Fibroblast of lung (primary cell): ENCODE measurements around the gene TCF23. TPM values are rescaled to one million over a fixed set of nuclear protein-coding genes. Genes with fewer than 3 reads are reported as not detected.
A peak's percentile ranks its signal among the peaks of the same experiment; 100 is the strongest.

ENCODE experiments used
- DNase-seq, 2 donors: peaks; one replicate each; pipeline versions ENCODE4 v3.0.0 to v3.0.0-alpha.2; 2010; ENCODE audit warnings: low read depth in 2 of 2
- H2AFZ ChIP-seq: 2 replicates; pipeline ENCODE4 v1.5.1; 2012; ENCODE audit warnings: low read length, control low read depth, inconsistent platforms
- H3K27ac ChIP-seq: 2 replicates; pipeline ENCODE4 v1.5.1; 2011; ENCODE audit warnings: low read length, control low read depth; ENCODE audit not compliant: insufficient read depth
- H3K27me3 ChIP-seq: 2 replicates; pipeline ENCODE4 v1.5.1; 2011; ENCODE audit warnings: mild to moderate bottlenecking, low read length; ENCODE audit not compliant: control insufficient read depth, insufficient read depth
- H3K36me3 ChIP-seq: 2 replicates; pipeline ENCODE4 v1.5.1; 2011; ENCODE audit warnings: low read length; ENCODE audit not compliant: control insufficient read depth, insufficient read depth
- H3K4me1 ChIP-seq: 2 replicates; pipeline ENCODE4 v1.5.1; 2011; ENCODE audit warnings: low read length; ENCODE audit not compliant: control insufficient read depth, insufficient read depth; ENCODE audit errors: extremely low read depth
- H3K4me2 ChIP-seq: 2 replicates; pipeline ENCODE4 v1.5.1; 2011; ENCODE audit warnings: low read length, control low read depth; ENCODE audit not compliant: insufficient read depth; ENCODE audit errors: extremely low read depth
- H3K4me3 ChIP-seq, 4 experiments: fragments of 200-600 bp in 1 of 4; sonication (generic) in 1 of 4; replicated peaks in 1 of 4; 2 replicates each; pipeline ENCODE4 v1.5.1; 2011 to 2016; ENCODE audit warnings: low read length in 4 of 4, low read depth in 3 of 4, mild to moderate bottlenecking in 3 of 4, control low read depth in 2 of 4, inconsistent platforms in 1 of 4, mixed read lengths in 1 of 4; ENCODE audit not compliant: insufficient read depth in 1 of 4; ENCODE audit errors: control extremely low read depth in 1 of 4
- H3K79me2 ChIP-seq: 2 replicates; pipeline ENCODE4 v1.5.1; 2012; ENCODE audit warnings: mild to moderate bottlenecking, low read length, inconsistent platforms; ENCODE audit not compliant: control insufficient read depth, insufficient read depth
- H3K9ac ChIP-seq: 2 replicates; pipeline ENCODE4 v1.5.1; 2011; ENCODE audit warnings: mild to moderate bottlenecking, low read length, control low read depth; ENCODE audit not compliant: insufficient read depth
- H3K9me3 ChIP-seq: 2 replicates; pipeline ENCODE4 v1.5.1; 2012; ENCODE audit warnings: low read depth, low read length; ENCODE audit not compliant: control insufficient read depth, insufficient read depth
- H4K20me1 ChIP-seq: 2 replicates; pipeline ENCODE4 v1.5.1; 2011; ENCODE audit warnings: low read length; ENCODE audit not compliant: control insufficient read depth, insufficient read depth; ENCODE audit errors: extremely low read depth
- EZH2 ChIP-seq: IDR thresholded peaks from 2 replicates; pipeline ENCODE4 v1.5.1; 2012; ENCODE audit warnings: low read length, control low read depth, mild to moderate bottlenecking; ENCODE audit errors: missing control alignments
- polyA plus RNA-seq, 2 donors: library from polyadenylated mRNA; depleted of rRNA in 1 of 2; stranded (reverse) in 1 of 2; unstranded in 1 of 2; fragments of >200 nt; gene quantifications; 2 replicates each; pipeline ENCODE4 v1.2.1, GENCODE V29; 2011 to 2012; ENCODE audit warnings: missing spikeins in 1 of 2
- total RNA-seq: library from RNA; depleted of rRNA; stranded (reverse); fragments of >200 nt; gene quantifications from 2 replicates; pipeline ENCODE4 v1.2.1, GENCODE V29; 2014
- TF ChIP-seq, protein P1 (sequence below), 2 donors: IDR thresholded peaks in 1 of 2; conservative IDR thresholded peaks in 1 of 2; 1 replicate in 1 of 2; 2 replicates in 1 of 2; pipeline ENCODE4 v1.5.1; 2011 to 2012; ENCODE audit warnings: low read length in 2 of 2, control low read depth in 1 of 2, inconsistent platforms in 1 of 2, low read depth in 1 of 2, mild to moderate bottlenecking in 1 of 2

The TCF23 gene
- total and polyA plus RNA-seq, 2 donors (not counting 1 experiment from before 2014, with no cell fraction given) = not detected

- H3K27me3 ChIP-seq = peaks cover 2% of the 10 kb centered on the region
- no peak overlapping the region for H3K9ac ChIP-seq
- H3K4me2 ChIP-seq = peak overlapping the region; percentile 57
- peaks cover 4% of the 10 kb centered on the region for H3K4me1 ChIP-seq
- peak overlapping the region in 1 of 4 experiments; percentile 98 for H3K4me3 ChIP-seq
- peaks cover 16% of the 10 kb centered on the region for H3K36me3 ChIP-seq
- H4K20me1 ChIP-seq = no peaks in the 10 kb centered on the region
- H3K9me3 ChIP-seq = no peaks in the 10 kb centered on the region
- TF ChIP-seq, protein P1, sequence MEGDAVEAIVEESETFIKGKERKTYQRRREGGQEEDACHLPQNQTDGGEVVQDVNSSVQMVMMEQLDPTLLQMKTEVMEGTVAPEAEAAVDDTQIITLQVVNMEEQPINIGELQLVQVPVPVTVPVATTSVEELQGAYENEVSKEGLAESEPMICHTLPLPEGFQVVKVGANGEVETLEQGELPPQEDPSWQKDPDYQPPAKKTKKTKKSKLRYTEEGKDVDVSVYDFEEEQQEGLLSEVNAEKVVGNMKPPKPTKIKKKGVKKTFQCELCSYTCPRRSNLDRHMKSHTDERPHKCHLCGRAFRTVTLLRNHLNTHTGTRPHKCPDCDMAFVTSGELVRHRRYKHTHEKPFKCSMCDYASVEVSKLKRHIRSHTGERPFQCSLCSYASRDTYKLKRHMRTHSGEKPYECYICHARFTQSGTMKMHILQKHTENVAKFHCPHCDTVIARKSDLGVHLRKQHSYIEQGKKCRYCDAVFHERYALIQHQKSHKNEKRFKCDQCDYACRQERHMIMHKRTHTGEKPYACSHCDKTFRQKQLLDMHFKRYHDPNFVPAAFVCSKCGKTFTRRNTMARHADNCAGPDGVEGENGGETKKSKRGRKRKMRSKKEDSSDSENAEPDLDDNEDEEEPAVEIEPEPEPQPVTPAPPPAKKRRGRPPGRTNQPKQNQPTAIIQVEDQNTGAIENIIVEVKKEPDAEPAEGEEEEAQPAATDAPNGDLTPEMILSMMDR (conservative IDR thresholded peaks at IDR 0.05 in 1 of 2, IDR thresholded peaks at IDR 0.05 in 1 of 2; ENCODE audit: low read depth in 1 of 2, low read length in 2 of 2) = no peak
- TF ChIP-seq EZH2 = no peak
- peaks cover 15% of the 10 kb centered on the region for H3K79me2 ChIP-seq
- no peak for DNase-seq
- no peak overlapping the region for H3K27ac ChIP-seq
- H2AFZ ChIP-seq = peak overlapping the region; percentile 73
Measured at GRCh38 chr2:27134781-27135477, 13.9 kb upstream of the TCF23 start.

GRCh38 chr2:27135478-27135955 is 13.3 kb upstream of the TCF23 start:
- H3K9me3 ChIP-seq = no peaks in the 10 kb centered on the region
- TF ChIP-seq, protein P1 (conservative IDR thresholded peaks at IDR 0.05 in 1 of 2, IDR thresholded peaks at IDR 0.05 in 1 of 2; ENCODE audit: low read depth in 1 of 2, low read length in 2 of 2) = no peak
- no peak for TF ChIP-seq EZH2
- H2AFZ ChIP-seq = no peak overlapping the region
- no peak overlapping the region for H3K4me2 ChIP-seq
- H4K20me1 ChIP-seq = no peaks in the 10 kb centered on the region
- H3K4me1 ChIP-seq = peaks cover 4% of the 10 kb centered on the region
- peaks cover 15% of the 10 kb centered on the region for H3K79me2 ChIP-seq
- H3K36me3 ChIP-seq = peaks cover 14% of the 10 kb centered on the region
- H3K27ac ChIP-seq = no peak overlapping the region
- H3K27me3 ChIP-seq = peaks cover 2% of the 10 kb centered on the region
- DNase-seq = no peak
- no peak overlapping the region for H3K4me3 ChIP-seq
- H3K9ac ChIP-seq = no peak overlapping the region

GRCh38 chr2:27136751-27137150 is 12.1 kb upstream of the TCF23 start:
- Histone ChIP-seq H3K4me1 (peaks cover 4% of the 10 kb centered on the region), H3K9me3 (no peaks in the 10 kb centered on the region), H3K27me3 (peaks cover 2% of the 10 kb centered on the region), H2AFZ (no peak overlapping the region), H3K27ac (no peak overlapping the region), H3K36me3 (peaks cover 7% of the 10 kb centered on the region), H3K4me3 (no peak overlapping the region), H3K79me2 (peaks cover 15% of the 10 kb centered on the region), H3K4me2 (no peak overlapping the region), H3K9ac (no peak overlapping the region), H4K20me1 (no peaks in the 10 kb centered on the region)
- TF ChIP-seq EZH2 = no peak
- TF ChIP-seq, protein P1 (conservative IDR thresholded peaks at IDR 0.05 in 1 of 2, IDR thresholded peaks at IDR 0.05 in 1 of 2; ENCODE audit: low read depth in 1 of 2, low read length in 2 of 2) = no peak
- DNase-seq = no peak
